Activated effector memory CD4-positive, alpha-beta T cell treated with Interleukin-2 at 50 U/mL for 16 hours (primary cell): ENCODE results near the gene ARMC8.
"Not testable (repeated sequence)": the region's sequence is repeated elsewhere in the genome, so short reads cannot be mapped to it uniquely, and the experiment has no call there.

Experiments used
- DNase-seq: peaks from one replicate; pipeline ENCODE4 v3.0.0-alpha.2; 2020

The ARMC8 gene, protein sequence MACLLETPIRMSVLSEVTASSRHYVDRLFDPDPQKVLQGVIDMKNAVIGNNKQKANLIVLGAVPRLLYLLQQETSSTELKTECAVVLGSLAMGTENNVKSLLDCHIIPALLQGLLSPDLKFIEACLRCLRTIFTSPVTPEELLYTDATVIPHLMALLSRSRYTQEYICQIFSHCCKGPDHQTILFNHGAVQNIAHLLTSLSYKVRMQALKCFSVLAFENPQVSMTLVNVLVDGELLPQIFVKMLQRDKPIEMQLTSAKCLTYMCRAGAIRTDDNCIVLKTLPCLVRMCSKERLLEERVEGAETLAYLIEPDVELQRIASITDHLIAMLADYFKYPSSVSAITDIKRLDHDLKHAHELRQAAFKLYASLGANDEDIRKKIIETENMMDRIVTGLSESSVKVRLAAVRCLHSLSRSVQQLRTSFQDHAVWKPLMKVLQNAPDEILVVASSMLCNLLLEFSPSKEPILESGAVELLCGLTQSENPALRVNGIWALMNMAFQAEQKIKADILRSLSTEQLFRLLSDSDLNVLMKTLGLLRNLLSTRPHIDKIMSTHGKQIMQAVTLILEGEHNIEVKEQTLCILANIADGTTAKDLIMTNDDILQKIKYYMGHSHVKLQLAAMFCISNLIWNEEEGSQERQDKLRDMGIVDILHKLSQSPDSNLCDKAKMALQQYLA

DNA sequence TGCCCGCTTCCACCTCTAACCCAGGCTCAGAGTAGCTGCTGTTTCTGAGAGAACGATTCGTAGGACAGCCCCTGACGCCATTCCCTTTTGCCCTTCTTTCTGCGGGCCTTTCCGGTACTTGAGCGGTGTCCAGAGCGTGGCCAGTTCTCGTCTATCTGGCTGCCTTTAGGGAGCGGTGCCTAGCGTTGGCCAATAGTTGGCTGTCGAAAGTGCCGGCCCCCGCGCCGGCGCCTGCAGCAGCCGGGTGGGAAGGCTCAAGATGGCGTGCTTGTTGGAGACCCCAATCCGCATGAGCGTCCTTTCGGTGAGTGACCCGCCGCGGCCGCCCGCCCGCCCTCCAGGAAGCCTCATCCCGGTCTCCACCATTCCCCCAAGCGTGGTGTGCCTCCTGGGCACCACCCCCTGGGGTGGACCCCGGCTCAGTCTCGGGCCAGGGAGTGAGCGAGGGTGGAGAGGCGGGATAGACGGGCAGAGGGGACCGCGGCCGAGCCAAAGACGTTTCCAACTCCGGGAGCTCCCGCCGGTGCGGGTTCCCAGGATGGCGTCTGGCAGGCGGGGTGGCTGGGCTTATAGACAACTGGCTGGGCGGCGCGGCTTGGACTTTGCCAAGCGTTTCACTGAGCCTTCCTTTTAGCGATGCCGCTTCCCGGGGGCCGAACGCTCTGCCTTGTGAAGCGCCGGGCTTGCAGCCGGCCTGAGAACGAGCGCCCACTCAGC is at the start of gene ARMC8:
Gene ARMC8 (plus strand): TSS at position 6 of the 717 bp plus-strand sequence. CDS start 254 bp downstream, at position 260.
- DNase-seq = peak; percentile 31

DNA sequence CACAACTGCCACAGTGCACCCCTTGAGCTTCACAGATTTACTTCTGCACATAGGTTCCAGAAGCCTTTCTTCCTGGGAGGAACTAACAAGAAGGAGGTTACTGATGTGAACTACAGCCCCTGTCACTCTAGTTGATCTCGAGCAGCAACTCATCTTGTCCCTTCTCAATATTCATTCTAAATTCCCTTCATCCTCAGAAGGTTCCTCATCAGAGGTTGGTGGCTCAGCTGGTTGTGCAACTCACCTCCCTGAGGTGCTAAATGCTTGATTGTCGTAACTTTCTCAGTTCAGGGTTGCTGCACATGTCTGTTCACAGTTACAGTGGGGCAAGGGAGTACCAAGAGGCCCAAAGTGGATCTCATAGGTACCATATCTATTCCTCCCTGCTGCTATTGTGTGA is 49.2 kb upstream of the ARMC8 start:
- no peak for DNase-seq

DNA sequence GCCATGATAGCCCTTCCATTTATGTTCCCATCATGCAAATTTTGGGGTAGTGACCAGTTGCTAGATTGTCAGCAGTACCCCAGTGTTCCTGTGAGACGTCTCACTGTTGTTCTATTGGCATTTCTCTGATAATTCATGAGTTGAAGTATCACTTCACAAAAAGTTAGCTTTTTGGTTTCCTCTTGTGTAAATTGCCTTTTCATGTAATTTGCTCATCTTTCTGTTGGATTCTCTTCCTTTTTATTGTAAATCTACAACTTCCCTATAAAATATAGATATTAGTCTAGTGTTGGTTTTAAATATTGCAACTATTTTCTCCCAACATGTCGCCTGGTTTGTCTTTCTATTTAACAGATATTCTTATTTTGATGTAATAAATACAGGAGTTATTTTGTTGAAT is 47.4 kb upstream of the ARMC8 start:
- no peak for DNase-seq

DNA sequence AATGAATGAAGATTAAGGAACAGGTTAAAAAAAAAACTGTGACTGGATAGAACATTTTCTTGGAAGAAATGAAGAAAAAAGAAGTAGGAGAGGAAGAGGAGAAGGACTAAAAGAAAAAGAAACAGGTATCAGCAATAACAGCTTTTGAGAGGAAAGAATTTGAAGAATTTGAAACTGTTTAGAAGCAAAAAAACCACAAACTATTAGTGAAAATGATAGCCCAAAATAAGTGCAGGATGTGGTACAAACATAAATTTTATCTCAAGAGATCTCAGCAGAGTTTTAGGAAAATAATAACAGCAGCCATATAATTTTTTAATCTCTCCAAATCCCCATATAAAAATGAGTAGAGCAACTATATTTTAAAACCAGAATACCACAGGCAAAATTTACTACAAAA is 46.2 kb upstream of the ARMC8 start:
- no peak for DNase-seq

DNA sequence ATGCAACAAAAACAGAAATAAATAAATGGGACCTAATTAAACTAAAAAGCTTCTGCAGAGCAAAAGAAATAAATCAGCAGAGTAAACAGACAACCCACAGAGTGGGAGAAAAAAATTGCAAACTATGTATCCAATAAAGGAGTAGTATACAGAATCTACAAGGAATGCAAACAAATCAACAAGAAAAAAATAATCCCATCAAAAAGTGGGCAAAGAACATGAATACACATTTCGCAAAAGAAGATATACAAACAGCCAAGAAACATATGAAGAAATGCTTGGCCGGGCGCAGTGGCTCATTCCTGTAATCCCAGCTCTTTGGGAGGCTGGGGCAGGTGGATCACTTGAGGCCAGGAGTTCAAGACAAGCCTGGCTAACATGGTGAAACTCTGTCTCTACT is 44.9 kb upstream of the ARMC8 start:
- not testable (repeated sequence) for DNase-seq

DNA sequence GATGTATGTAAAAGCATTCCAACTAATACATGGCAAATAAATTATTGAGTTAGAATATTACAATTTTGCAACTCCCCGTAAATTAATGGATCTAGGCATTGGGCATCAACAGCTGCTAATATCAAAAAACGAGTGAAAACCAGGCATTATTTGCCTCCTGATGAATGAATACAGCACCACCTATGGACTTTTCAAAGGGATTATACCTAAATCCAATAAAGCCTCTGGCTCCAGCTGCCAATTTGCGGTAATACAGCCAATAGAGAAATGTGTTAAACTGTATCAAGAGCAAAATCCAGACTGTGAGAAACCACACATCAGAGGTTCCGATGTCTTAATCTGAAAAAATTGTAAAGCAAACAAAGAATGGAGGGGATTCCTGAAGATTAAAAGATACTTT is 38.6 kb upstream of the ARMC8 start:
- no peak for DNase-seq

DNA sequence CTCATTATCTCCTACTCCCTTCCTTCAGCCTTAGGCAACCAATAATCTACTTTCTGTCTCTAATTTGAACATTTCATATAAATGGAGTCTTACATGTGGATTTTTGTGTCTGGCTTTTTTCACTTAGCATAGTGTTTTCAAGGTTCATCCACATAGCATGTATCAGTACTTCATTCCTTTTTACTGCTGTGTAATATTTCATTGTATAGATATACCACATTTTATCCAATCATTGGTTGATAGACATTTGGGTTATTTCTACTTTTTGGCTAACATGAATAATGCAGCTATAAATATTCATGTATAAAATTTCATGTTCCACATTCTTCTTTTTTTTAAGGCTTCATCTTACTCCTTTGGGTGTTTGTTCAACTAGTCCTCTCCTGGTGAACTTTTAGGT is 32.6 kb upstream of the ARMC8 start:
- no peak for DNase-seq

DNA sequence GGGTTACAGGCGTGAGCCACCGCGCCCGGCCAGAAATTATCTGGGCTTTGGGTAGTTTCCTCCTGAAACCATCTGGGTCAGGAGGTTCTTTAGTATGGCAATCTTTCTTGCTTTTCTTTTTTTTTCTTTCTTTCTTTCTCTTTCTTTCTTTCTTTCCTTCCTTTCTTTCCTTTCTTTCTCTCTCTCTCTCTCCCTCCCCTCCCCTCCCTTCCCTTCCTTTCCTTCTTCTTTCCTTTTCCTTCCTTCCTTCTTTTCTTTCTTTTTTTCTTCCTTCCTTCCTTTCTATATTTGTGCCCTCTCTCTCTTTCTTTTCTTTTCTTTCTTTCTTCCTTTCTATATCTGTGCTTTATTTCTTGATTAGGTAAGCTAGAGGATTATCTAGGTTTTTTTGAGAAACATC is 29.4 kb upstream of the ARMC8 start:
- DNase-seq = no peak

DNA sequence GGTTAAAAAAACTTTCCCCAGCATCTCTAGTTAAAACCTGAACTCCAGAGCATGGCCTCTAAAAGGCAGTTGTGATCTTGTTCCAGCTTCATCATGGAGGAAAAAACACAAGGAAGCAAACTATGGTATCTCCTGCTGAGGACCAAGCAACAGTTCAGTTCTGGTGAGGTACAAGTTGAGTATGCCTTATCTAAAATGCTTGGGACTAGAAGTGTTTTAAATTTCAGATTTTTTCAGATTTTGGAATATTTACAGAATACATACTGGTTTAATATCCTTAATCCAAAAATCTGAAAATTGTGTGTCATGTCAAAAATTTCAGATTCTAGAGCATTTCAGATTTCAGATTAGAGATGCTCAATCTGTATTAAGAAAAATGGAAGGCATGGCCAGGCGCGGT is 22.0 kb upstream of the ARMC8 start:
- no peak for DNase-seq

DNA sequence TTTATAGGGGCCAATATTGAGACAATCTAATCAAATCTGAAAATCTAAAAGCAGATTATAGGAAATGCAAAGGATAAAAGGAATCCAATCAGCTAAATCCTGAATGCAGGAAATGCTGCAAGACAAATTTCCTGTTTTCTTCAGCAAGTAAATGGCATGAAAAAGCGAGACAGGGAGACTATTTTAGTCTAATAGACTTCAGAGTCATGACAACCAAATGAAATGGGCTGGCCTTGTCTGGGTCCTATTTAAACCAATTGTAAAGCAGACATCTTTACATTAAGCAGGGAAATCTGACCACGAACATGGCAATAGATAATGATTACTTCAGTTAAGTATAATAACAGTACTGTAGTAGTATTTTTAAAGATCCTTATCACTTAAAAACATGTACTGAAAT is 14.5 kb upstream of the ARMC8 start:
- no peak for DNase-seq

DNA sequence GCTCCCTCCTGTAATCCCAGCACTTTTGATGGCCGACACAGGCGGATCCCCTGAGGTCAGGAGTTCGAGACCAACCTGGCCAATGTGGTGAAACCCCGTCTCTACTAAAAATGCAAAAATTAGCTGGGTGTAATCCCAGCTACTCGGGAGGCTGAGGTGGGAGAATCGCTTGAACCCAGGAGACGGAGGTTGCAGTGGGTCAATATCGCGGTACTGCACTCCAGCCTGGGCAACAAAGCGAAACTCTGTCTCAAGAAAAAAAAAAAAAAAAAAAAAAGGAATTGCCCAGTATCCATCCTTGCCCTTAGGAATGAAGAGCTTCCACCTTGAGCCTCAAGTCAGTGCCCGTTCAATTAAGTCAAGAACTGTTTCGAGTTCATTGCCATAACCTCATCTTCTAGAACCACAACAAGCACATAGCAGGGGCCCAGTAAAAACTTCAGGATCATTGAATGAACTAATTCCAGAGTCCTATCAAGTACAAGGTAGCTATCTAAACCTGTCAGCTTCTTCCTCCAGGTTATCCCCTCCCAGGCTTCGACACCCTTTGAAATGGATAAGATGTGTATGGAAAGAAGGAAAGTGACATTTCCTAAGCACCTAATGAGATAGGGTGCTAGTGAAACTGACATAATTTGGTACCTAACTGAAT is 13.2 kb upstream of the ARMC8 start:
- DNase-seq = no peak

DNA sequence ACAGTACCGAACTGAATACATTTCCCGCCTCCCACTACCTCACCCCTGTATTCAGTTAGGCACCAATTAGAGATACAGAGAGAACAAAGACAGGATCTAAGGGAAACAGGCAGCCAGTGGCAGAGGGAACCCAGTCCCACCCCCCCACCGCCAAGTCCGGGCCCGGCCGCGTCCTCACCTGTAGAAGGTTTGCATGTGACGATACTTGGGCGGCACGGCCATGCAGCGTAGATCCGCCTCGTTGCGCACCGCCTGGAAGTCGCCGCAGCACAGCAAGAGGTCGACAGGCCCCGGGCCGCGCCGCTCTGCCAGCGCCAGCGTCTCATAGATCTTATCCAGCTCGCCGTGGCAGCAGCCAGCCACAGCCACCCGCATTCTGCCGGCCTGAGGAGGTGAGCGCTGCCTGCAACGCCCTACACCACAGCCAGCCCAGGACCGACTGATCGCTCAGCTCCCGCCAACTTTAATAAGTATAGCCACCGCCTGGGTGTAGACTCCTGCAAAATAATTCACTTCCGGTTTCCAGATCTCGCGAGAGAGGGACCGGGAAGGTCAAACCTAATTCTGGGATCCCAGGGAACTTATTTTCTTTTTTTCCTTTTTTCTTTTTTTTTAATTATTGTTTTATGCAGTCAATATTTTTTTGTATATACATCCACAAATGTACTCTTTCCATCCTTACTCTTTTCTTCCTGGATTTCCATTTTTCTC is 12.5 kb upstream of the ARMC8 start, which contains the start of gene DBR1:
Gene DBR1 (minus strand): TSS at position 501 of the 711 bp plus-strand sequence. CDS start 126 bp downstream, at position 375.
- peak; percentile 64 for DNase-seq

DNA sequence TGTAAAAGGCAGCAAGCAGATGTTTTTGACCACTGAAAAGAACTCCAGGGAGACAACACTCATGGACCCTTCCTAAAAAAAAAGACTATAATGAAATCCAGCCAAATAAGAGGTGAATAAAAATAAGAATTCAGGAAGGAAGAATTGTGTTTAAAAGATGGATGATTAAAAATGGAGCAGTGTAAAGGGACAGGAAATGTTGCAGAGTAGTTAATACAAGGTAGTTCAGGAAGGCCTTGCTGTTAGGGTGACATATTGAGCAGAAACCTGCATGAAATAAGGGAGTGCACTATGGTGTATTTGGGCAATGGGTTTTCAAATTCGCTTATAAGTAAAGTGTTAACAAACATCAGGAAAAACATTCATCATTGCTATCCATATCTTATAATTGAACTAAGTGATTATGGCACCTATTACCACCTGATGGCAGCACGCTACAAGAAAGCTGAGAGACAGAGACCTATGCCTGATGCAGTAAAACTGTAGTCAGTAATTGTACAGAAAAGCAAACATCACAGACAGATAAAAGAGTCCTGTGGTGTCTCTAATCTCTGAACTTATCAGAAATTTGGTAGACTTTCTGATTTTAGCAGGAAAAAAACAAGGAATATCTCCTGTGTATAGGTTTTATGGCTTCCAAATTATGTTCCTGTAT is 6.6 kb upstream of the ARMC8 start:
- no peak for DNase-seq

DNA sequence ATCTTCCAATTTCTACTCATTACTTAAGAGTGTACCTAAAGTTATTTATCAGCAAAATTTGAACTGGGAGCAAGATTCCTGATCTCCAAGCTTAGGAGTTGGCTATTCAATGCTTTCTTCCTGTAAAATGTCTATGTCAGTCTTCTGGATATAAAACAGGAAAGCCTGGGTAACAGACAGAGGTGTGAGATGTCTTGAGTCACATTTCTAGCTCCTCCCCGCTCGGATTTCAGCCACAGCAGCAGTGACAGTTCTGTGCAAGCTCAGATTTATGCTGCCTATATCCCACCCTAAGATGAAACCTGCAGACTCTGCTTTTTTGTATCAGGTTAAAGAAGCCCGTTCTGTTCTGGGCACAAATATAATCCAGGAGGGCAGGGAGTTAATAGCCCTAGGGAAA is 2.1 kb upstream of the ARMC8 start:
- DNase-seq = no peak

DNA sequence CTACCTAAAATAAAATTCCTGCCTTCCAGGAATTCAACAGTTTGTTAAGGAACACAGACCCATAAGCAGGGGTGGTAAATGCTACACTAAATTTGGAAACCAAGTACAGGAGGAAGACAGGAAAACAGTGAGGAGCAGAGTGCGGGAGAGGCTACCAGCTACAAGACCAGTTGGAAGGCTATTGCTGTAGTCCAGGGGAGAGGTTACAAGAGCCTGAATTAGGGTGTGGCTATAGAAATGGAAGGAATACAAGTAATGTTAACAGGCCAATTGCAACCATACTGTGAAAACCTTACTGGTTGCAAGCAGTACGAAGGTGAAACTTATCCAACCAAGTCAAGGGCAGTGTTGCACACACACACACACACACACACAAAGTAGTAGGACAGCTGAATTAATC is 880 bp upstream of the ARMC8 start:
- DNase-seq = no peak

DNA sequence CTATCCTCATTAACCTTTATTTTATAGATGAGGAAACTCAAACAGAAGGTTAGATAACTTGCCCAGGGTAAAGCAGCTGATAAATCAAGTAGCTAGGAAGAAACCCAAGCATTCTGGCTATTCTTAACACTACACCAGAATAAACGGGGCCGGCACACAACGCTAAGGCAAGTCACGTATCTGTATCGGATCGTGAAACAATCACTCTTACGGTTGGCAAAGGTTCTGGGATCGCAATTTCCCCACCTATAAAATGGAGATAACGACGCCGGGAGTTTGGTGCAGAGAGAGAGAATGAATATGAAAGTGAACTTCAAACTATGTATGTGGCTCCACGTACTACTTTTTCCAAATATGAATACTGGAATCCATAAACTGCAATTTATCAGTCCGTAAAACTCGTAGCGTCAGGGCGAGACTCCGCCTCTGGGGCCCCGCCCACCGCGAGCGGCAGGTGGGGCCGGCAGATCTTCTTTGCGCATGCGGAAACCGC is 252 bp upstream of the ARMC8 start:
- DNase-seq = peak; percentile 86

DNA sequence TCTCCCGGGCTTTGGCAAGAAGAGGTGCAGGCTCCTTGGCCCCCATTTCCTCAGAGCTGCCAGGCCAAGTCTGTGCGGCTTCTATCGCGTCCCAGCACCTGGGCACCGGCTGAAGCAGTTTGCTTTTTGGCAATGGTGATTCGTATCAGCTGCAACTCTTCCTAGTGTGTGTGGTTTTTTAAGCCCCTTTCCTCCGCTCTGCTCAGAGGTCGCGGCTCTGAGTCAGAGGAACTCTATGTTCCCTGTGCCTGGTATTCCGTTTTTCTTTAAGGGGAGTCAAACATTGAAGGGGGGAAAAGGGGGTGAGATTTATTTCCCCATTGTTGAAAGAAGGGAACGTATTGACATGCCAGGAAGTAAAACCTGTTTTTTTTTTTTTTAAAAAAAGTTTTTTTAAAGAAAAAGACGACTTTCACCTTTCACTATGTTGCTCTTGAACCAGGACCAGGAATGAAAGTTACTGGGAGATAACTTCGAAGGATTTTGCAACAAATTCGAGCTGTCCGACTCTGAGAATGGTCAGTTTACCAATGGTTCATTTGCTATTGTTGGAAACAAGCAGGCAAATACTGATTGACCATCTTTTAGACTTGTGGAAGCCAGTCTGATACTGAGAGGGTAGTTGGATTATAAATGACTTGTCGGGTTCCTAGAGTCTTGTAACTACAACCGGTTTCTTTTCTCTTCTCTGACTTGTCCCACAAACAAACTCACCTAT is 1.1 kb downstream of the ARMC8 start:
- no peak for DNase-seq

DNA sequence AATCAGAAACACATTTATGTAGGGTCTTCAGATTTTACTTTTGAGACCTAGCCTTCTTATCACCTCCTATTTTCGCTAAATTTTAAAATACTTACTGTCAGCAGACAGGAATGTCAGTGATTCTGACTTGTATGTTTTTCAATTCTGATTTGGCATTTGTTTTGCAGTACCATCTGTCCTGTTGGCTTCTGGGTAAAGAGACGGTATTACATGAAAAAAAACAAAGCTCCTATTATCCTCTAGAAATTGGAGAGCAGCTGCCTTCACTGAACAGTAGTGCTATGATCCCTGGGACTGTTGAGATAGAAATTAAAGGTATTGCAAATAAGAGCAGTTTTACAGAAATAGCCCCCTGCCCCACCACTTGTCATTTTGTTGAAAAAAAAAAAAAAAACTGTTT is 8.4 kb downstream of the ARMC8 start:
- DNase-seq = no peak

DNA sequence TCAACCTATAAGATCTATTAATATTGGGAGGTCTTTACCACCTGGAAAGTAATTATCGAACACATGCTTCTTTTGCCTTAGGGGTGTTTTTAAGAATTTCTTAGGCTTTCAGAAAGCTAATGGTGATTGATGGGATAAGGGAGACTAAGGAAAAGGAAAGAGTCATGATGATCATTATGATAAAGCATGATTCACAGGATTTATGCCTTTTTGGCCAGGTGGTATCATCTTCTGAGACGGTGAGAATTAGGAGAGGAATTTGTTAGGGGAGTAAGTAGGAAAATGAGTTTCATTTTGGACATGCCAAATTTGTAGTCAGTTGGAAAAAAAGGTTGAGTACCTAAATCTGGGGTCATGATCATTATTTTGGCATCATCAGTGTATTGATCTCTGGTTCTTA is 8.9 kb downstream of the ARMC8 start:
- no peak for DNase-seq

DNA sequence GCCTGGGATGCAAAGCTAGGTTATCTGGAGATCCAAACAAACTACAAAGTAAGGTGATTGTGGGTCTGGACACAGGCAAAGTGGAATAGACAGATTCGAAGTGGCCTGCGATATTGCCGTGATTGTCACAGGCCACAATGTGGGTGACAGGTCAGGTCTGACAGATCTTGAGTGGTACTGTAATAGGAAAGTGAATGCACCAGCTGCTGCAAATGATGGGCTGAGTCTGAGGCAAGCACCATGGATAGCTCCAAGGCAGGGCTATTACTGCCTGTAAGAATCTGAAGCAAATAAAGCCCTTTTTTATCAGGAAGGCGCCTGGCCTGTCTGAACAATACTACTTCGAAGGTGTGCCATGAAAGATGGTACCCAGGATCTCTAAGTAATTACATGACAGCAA is 10.0 kb downstream of the ARMC8 start:
- no peak for DNase-seq

DNA sequence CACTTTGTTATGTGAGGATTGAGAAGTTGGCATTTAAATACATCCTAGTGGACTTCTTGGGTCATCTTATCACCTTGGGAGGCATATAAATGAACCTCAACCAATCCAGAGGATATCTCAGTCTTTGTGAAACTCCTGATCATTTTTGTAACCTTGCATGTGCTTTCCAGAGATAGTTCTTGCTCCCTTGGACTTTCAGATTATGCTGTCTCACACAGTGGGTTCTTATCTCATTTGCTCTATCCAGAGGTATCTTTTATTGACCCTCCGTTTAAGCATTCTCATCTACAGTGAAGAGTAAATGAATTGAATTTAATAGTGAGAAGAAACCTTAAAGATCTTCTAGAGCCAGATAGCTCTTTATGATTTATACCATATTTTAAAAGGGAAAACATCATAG is 10.4 kb downstream of the ARMC8 start:
- no peak for DNase-seq
